Neural cell (in vitro differentiated cells): ENCODE data around the gene CABP7. TPM values are rescaled to one million over a fixed set of nuclear protein-coding genes. Genes with fewer than 3 reads are reported as not detected.

ENCODE experiments used
- H2AFZ ChIP-seq: fragments of 200-600, 300-800 bp; sonication (generic), shearing (Covaris generic); 2 replicates; pipeline ENCODE4 v1.6.0; 2014; ENCODE audit warnings: low read depth, mild to moderate bottlenecking, antibody characterized with exemption, low read length, moderate library complexity
- H3F3A ChIP-seq: fragments of 200-600 bp; shearing (Covaris generic); 2 replicates; pipeline ENCODE4 v1.6.1; 2016; ENCODE audit warnings: mild to moderate bottlenecking, moderate library complexity, mixed read lengths, antibody characterized with exemption, low read length; ENCODE audit not compliant: insufficient read depth, poor library complexity, severe bottlenecking
- H3K27ac ChIP-seq: fragments of 200-600, 300-800 bp; sonication (generic), shearing (Covaris generic); 2 replicates; pipeline ENCODE4 v1.5.1; 2014; ENCODE audit warnings: mild to moderate bottlenecking, low read length, moderate library complexity
- H3K27me3 ChIP-seq: fragments of 300-800, 200-600 bp; sonication (generic), shearing (Covaris generic); 2 replicates; pipeline ENCODE4 v1.6.0; 2014; ENCODE audit warnings: mild to moderate bottlenecking, low read depth, low read length, moderate library complexity; ENCODE audit not compliant: insufficient read depth
- H3K36me3 ChIP-seq: fragments of 300-800, 200-600 bp; sonication (generic), shearing (Covaris generic); 2 replicates; pipeline ENCODE4 v1.5.1; 2014; ENCODE audit warnings: mild to moderate bottlenecking, antibody characterized with exemption, low read length, moderate library complexity; ENCODE audit not compliant: insufficient read depth
- H3K4me2 ChIP-seq: fragments of 300-800, 200-600 bp; sonication (generic), shearing (Covaris generic); 2 replicates; pipeline ENCODE4 v1.6.0; 2014; ENCODE audit warnings: mild to moderate bottlenecking, low read length
- H3K4me3 ChIP-seq: fragments of 300-800, 200-600 bp; sonication (generic), shearing (Covaris generic); 2 replicates; pipeline ENCODE4 v1.5.1; 2014; ENCODE audit warnings: mild to moderate bottlenecking, low read length, moderate library complexity
- H3K79me2 ChIP-seq: fragments of 200-600 bp; shearing (Covaris generic); replicated peaks from 2 replicates; pipeline ENCODE4 v1.6.0; 2014; ENCODE audit warnings: mild to moderate bottlenecking, low read length, moderate library complexity; ENCODE audit not compliant: insufficient read depth
- H3K9ac ChIP-seq: fragments of 300-800, 200-600 bp; sonication (generic), shearing (Covaris generic); 2 replicates; pipeline ENCODE4 v1.6.1; 2016; ENCODE audit warnings: mild to moderate bottlenecking, low read length, mixed read lengths
- H3K9me2 ChIP-seq: fragments of 200-600 bp; shearing (Covaris generic); 2 replicates; pipeline ENCODE4 v1.6.1; 2016; ENCODE audit warnings: mild to moderate bottlenecking, low read length, mixed read lengths; ENCODE audit not compliant: insufficient read depth
- H3K9me3 ChIP-seq: fragments of 200-600, 300-800 bp; sonication (generic), shearing (Covaris generic); 2 replicates; pipeline ENCODE4 v1.6.1; 2016; ENCODE audit warnings: mild to moderate bottlenecking, mixed run types, low read length, moderate library complexity, mixed read lengths
- H4K20me1 ChIP-seq: fragments of 200-600 bp; shearing (Covaris generic); 2 replicates; pipeline ENCODE4 v1.6.1; 2016; ENCODE audit warnings: mild to moderate bottlenecking, mixed run types; ENCODE audit not compliant: insufficient read depth
- EP300 ChIP-seq: fragments of 450-650 bp; conservative IDR thresholded peaks from 2 replicates; pipeline ENCODE4 v1.6.1; 2014; ENCODE audit warnings: antibody characterized with exemption, mild to moderate bottlenecking, moderate library complexity; ENCODE audit not compliant: poor library complexity, severe bottlenecking
- EZH2 ChIP-seq: fragments of 200-600, 300-800 bp; shearing (Covaris generic), sonication (generic); IDR thresholded peaks from 2 replicates; pipeline ENCODE4 v1.6.1; 2014; ENCODE audit warnings: antibody characterized with exemption, low read length, borderline replicate concordance, mild to moderate bottlenecking; ENCODE audit not compliant: insufficient read depth, poor library complexity, severe bottlenecking
- MXI1 ChIP-seq: fragments of 450-650 bp; conservative IDR thresholded peaks from 2 replicates; pipeline ENCODE4 v1.6.1; 2014; ENCODE audit warnings: antibody characterized with exemption, mild to moderate bottlenecking; ENCODE audit not compliant: poor library complexity, severe bottlenecking
- POLR2AphosphoS5 ChIP-seq: IDR thresholded peaks from 2 replicates; pipeline ENCODE4 v1.6.1; 2012
- RAD21 ChIP-seq: fragments of 450-650 bp; conservative IDR thresholded peaks from 2 replicates; pipeline ENCODE4 v1.6.1; 2014; ENCODE audit warnings: antibody characterized with exemption, mild to moderate bottlenecking, moderate library complexity
- SMC3 ChIP-seq: fragments of 450-650 bp; conservative IDR thresholded peaks from 2 replicates; pipeline ENCODE4 v1.6.1; 2014; ENCODE audit warnings: antibody characterized with exemption, mild to moderate bottlenecking, moderate library complexity; ENCODE audit not compliant: poor library complexity
- TAF1 ChIP-seq: IDR thresholded peaks from 2 replicates; pipeline ENCODE4 v1.6.1; 2012; ENCODE audit warnings: low read depth
- polyA plus RNA-seq: library from polyadenylated mRNA; depleted of rRNA; stranded (reverse); fragments of >200 nt; gene quantifications from 2 replicates; pipeline ENCODE4 v1.2.3, GENCODE V29; 2014
- TF ChIP-seq, protein P1 (sequence below): fragments of 450-650 bp; IDR thresholded peaks from 2 replicates; pipeline ENCODE4 v1.5.1; 2014; ENCODE audit warnings: antibody characterized with exemption, mild to moderate bottlenecking, moderate library complexity; ENCODE audit not compliant: poor library complexity, severe bottlenecking
- TF ChIP-seq, protein P2 (sequence below): IDR thresholded peaks from 2 replicates; pipeline ENCODE4 v1.6.1; 2012; ENCODE audit warnings: borderline replicate concordance

The CABP7 gene
- polyA plus RNA-seq, 1 donor from 2014 or later, result 0.67 TPM

GRCh38 chr22:29700206-29700899, 19.4 kb upstream of the CABP7 start:
- H3K79me2 ChIP-seq, result no peaks in the 10 kb centered on the region
- no peaks in the 10 kb centered on the region for H3K36me3 ChIP-seq
- no peak overlapping the region for H3K4me3 ChIP-seq
- H3K9me2 ChIP-seq, result no peaks in the 10 kb centered on the region
- H4K20me1 ChIP-seq, result no peaks in the 10 kb centered on the region
- TF ChIP-seq, protein P1, sequence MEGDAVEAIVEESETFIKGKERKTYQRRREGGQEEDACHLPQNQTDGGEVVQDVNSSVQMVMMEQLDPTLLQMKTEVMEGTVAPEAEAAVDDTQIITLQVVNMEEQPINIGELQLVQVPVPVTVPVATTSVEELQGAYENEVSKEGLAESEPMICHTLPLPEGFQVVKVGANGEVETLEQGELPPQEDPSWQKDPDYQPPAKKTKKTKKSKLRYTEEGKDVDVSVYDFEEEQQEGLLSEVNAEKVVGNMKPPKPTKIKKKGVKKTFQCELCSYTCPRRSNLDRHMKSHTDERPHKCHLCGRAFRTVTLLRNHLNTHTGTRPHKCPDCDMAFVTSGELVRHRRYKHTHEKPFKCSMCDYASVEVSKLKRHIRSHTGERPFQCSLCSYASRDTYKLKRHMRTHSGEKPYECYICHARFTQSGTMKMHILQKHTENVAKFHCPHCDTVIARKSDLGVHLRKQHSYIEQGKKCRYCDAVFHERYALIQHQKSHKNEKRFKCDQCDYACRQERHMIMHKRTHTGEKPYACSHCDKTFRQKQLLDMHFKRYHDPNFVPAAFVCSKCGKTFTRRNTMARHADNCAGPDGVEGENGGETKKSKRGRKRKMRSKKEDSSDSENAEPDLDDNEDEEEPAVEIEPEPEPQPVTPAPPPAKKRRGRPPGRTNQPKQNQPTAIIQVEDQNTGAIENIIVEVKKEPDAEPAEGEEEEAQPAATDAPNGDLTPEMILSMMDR, result no peak
- H3F3A ChIP-seq, result no peaks in the 10 kb centered on the region
- no peak overlapping the region for H3K4me2 ChIP-seq
- H2AFZ ChIP-seq, result no peak overlapping the region
- H3K9ac ChIP-seq, result no peak overlapping the region
- H3K27me3 ChIP-seq, result no peaks in the 10 kb centered on the region
- no peaks in the 10 kb centered on the region for H3K9me3 ChIP-seq
- H3K27ac ChIP-seq, result no peak overlapping the region

- no peaks in the 10 kb centered on the region for H3F3A ChIP-seq
- no peaks in the 10 kb centered on the region for H3K36me3 ChIP-seq
- no peaks in the 10 kb centered on the region for H3K9me3 ChIP-seq
- no peaks in the 10 kb centered on the region for H3K9me2 ChIP-seq
- no peak overlapping the region for H3K27ac ChIP-seq
- no peak for TF ChIP-seq TAF1
- TF ChIP-seq SMC3, result no peak
- no peak for TF ChIP-seq EP300
- TF ChIP-seq POLR2AphosphoS5, result no peak
- TF ChIP-seq RAD21, result no peak
- H3K27me3 ChIP-seq, result no peaks in the 10 kb centered on the region
- no peaks in the 10 kb centered on the region for H3K79me2 ChIP-seq
- H3K4me3 ChIP-seq, result no peak overlapping the region
- H3K9ac ChIP-seq, result no peak overlapping the region
- H4K20me1 ChIP-seq, result no peaks in the 10 kb centered on the region
- no peak overlapping the region for H2AFZ ChIP-seq
- no peak overlapping the region for H3K4me2 ChIP-seq
These were observed 19.0 kb upstream of the CABP7 start for GRCh38 chr22:29700900-29701154.

DNA sequence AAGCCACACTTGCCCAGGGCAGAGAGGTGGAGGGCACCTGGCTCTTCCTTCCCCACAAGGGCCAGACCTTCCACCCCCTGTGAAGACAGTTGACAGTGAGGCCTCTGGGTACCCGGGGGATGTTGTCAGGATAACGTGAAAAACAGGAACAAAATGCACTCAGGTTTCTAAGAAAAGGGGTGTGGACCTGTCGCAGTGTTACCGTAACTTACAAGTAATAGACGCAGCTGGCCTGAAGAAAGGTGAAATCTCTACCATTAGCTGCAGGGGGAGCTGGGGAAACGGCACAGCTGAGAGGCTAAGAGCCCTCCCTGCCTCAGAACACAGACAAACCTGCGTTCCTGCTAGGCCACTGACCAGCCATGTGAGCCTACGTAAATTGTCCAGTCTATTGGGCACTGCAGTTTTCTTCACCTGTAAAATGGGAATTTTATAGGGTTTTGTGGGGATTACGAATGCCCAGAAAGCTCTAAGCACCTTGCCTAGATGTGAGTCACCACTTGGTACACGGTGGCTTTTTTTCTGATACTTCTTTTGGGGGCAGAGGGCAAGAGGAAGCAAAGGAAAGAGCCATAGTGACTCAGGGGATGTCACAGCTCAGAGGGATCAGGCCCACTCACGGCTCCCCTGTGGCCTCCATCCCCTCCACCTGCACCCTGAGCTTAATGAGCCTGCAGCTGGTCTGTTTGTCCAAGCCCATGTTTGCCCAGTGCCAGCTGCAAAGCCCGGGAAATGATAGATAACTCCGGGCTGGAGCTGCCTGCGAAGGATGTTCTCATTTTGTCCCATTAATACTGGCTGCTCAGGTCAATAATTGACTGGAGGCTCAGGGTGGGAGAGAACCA, 18.4 kb upstream of the CABP7 start:
- Histone ChIP-seq H3K36me3 (no peaks in the 10 kb centered on the region), H3K4me2 (no peak overlapping the region), H4K20me1 (no peaks in the 10 kb centered on the region), H3K27me3 (no peaks in the 10 kb centered on the region), H2AFZ (no peak overlapping the region), H3F3A (no peaks in the 10 kb centered on the region), H3K9me3 (no peaks in the 10 kb centered on the region), H3K27ac (no peak overlapping the region), H3K9ac (no peak overlapping the region), H3K9me2 (no peaks in the 10 kb centered on the region), H3K79me2 (no peaks in the 10 kb centered on the region), H3K4me3 (no peak overlapping the region)
- TF ChIP-seq MXI1 (no peak), EP300 (no peak), POLR2AphosphoS5 (no peak), EZH2 (no peak), SMC3 (no peak), TAF1 (no peak), RAD21 (peak; percentile 19)
- TF ChIP-seq, protein P1, result peak; percentile 29
- TF ChIP-seq, protein P2, sequence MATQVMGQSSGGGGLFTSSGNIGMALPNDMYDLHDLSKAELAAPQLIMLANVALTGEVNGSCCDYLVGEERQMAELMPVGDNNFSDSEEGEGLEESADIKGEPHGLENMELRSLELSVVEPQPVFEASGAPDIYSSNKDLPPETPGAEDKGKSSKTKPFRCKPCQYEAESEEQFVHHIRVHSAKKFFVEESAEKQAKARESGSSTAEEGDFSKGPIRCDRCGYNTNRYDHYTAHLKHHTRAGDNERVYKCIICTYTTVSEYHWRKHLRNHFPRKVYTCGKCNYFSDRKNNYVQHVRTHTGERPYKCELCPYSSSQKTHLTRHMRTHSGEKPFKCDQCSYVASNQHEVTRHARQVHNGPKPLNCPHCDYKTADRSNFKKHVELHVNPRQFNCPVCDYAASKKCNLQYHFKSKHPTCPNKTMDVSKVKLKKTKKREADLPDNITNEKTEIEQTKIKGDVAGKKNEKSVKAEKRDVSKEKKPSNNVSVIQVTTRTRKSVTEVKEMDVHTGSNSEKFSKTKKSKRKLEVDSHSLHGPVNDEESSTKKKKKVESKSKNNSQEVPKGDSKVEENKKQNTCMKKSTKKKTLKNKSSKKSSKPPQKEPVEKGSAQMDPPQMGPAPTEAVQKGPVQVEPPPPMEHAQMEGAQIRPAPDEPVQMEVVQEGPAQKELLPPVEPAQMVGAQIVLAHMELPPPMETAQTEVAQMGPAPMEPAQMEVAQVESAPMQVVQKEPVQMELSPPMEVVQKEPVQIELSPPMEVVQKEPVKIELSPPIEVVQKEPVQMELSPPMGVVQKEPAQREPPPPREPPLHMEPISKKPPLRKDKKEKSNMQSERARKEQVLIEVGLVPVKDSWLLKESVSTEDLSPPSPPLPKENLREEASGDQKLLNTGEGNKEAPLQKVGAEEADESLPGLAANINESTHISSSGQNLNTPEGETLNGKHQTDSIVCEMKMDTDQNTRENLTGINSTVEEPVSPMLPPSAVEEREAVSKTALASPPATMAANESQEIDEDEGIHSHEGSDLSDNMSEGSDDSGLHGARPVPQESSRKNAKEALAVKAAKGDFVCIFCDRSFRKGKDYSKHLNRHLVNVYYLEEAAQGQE, result no peak
